ENCODE measurements around the gene BAIAP2L2. TPM values are rescaled to one million over a fixed set of nuclear protein-coding genes. Genes with fewer than 3 reads are reported as not detected.
"Not testable (repeated sequence)": the region's sequence is repeated elsewhere in the genome, so short reads cannot be mapped to it uniquely, and the experiment has no call there.

BAIAP2L2 gene
- total and polyA plus RNA-seq, 3 experiments from 2014 or later: 0.53 to 0.58 TPM; not detected in 1

- H3K27me3 Mint-ChIP-seq: no peaks in the 10 kb centered on the region
- Histone ChIP-seq H3K4me1 (ENCODE audit: insufficient read depth, low read length) (no peaks in the 10 kb centered on the region), H3K27ac (ENCODE audit: low read depth, low read length) (no peak overlapping the region), H3K9me3 (ENCODE audit: low read length) (no peaks in the 10 kb centered on the region), H3K36me3 (ENCODE audit: insufficient read depth, low read length) (peaks cover 2% of the 10 kb centered on the region), H3K4me3 (ENCODE audit: low read length) (no peak overlapping the region), H3K27me3 (ENCODE audit: insufficient read depth, low read length, poor library complexity, severe bottlenecking) (no peaks in the 10 kb centered on the region)
- no peaks in the 10 kb centered on the region for H3K4me1 Mint-ChIP-seq
- no peak overlapping the region for H3K27ac Mint-ChIP-seq
- ChIA-PET POLR2A (no interaction called here), CTCF (no interaction called here)
- no peak for DNase-seq
- no peaks in the 10 kb centered on the region for H3K9me3 Mint-ChIP-seq
- H3K4me3 Mint-ChIP-seq: no peak overlapping the region
- H3K36me3 Mint-ChIP-seq: peaks cover 0 to 51% (median 2%) of the 10 kb centered on the region in 3 donors
These were observed 16.6 kb upstream of the BAIAP2L2 start for GRCh38 chr22:38126928-38127668.

GRCh38 chr22:38125751-38126201, 15.3 kb upstream of the BAIAP2L2 start:
- ChIA-PET POLR2A (no interaction called here), CTCF (interaction anchor here (1.1 kb wide), 1 partner anchor 11 kb away, joined by 4 read pairs; no protein-coding TSS in a partner anchor)
- Histone ChIP-seq H3K27ac (ENCODE audit: low read depth, low read length) (no peak overlapping the region), H3K36me3 (ENCODE audit: insufficient read depth, low read length) (no peaks in the 10 kb centered on the region), H3K4me3 (ENCODE audit: low read length) (no peak overlapping the region), H3K9me3 (ENCODE audit: low read length) (no peaks in the 10 kb centered on the region), H3K27me3 (ENCODE audit: insufficient read depth, low read length, poor library complexity, severe bottlenecking) (no peaks in the 10 kb centered on the region), H3K4me1 (ENCODE audit: insufficient read depth, low read length) (no peaks in the 10 kb centered on the region)
- no peak for DNase-seq
- Mint-ChIP-seq H3K9me3 (no peaks in the 10 kb centered on the region), H3K36me3 (peaks cover 0 to 42% (median 0%) of the 10 kb centered on the region in 3 donors), H3K4me3 (no peak overlapping the region), H3K4me1 (no peaks in the 10 kb centered on the region), H3K27ac (no peak overlapping the region), H3K27me3 (no peaks in the 10 kb centered on the region)

- no peaks in the 10 kb centered on the region for H3K36me3 ChIP-seq (ENCODE audit: insufficient read depth, low read length)
- POLR2A ChIA-PET: no interaction called here
- no peak overlapping the region for H3K4me3 Mint-ChIP-seq
- H3K27me3 Mint-ChIP-seq: no peaks in the 10 kb centered on the region
- H3K9me3 ChIP-seq (ENCODE audit: low read length): no peaks in the 10 kb centered on the region
- peaks cover 0 to 41% (median 0%) of the 10 kb centered on the region in 3 donors for H3K36me3 Mint-ChIP-seq
- peak overlapping the region in 1 of 8 donors; percentile 61 for H3K27ac Mint-ChIP-seq
- H3K4me1 Mint-ChIP-seq: no peaks in the 10 kb centered on the region
- H3K9me3 Mint-ChIP-seq: no peaks in the 10 kb centered on the region
- no peaks in the 10 kb centered on the region for H3K27me3 ChIP-seq (ENCODE audit: insufficient read depth, low read length, poor library complexity, severe bottlenecking)
- H3K27ac ChIP-seq (ENCODE audit: low read depth, low read length): no peak overlapping the region
- CTCF ChIA-PET: interaction anchor here (1.1 kb wide), 1 partner anchor 10 kb away, joined by 4 read pairs; no protein-coding TSS in a partner anchor
- H3K4me1 ChIP-seq (ENCODE audit: insufficient read depth, low read length): no peaks in the 10 kb centered on the region
- H3K4me3 ChIP-seq (ENCODE audit: low read length): no peak overlapping the region
- DNase-seq: no peak
These were observed 14.6 kb upstream of the BAIAP2L2 start for GRCh38 chr22:38125038-38125610.

GRCh38 chr22:38124236-38124974, 13.9 kb upstream of the BAIAP2L2 start:
- no peaks in the 10 kb centered on the region for H3K9me3 Mint-ChIP-seq
- ChIA-PET POLR2A (no interaction called here), CTCF (interaction anchor here (1.1 to 2.6 kb wide), 2 partner anchors 10 kb away, joined by 4 to 12 read pairs; no protein-coding TSS in a partner anchor)
- H3K9me3 ChIP-seq (ENCODE audit: low read length): no peaks in the 10 kb centered on the region
- H3K4me1 ChIP-seq (ENCODE audit: insufficient read depth, low read length): no peaks in the 10 kb centered on the region
- H3K27me3 Mint-ChIP-seq: no peaks in the 10 kb centered on the region
- no peaks in the 10 kb centered on the region for H3K36me3 ChIP-seq (ENCODE audit: insufficient read depth, low read length)
- H3K36me3 Mint-ChIP-seq: peaks cover 0 to 37% (median 0%) of the 10 kb centered on the region in 3 donors
- H3K4me1 Mint-ChIP-seq: no peaks in the 10 kb centered on the region
- H3K27ac Mint-ChIP-seq: peak overlapping the region in 3 of 8 donors; percentile 4 to 88 (median 5)
- no peak overlapping the region for H3K27ac ChIP-seq (ENCODE audit: low read depth, low read length)
- no peaks in the 10 kb centered on the region for H3K27me3 ChIP-seq (ENCODE audit: insufficient read depth, low read length, poor library complexity, severe bottlenecking)
- no peak overlapping the region for H3K4me3 Mint-ChIP-seq
- H3K4me3 ChIP-seq (ENCODE audit: low read length): no peak overlapping the region
- no peak for DNase-seq

- H3K4me1 Mint-ChIP-seq: no peaks in the 10 kb centered on the region
- H3K27ac Mint-ChIP-seq: no peak overlapping the region
- no peaks in the 10 kb centered on the region for H3K27me3 Mint-ChIP-seq
- ChIA-PET CTCF (interaction anchor here (2.6 kb wide), 1 partner anchor 8 kb away, joined by 12 read pairs; no protein-coding TSS in a partner anchor), POLR2A (no interaction called here)
- Histone ChIP-seq H3K4me1 (ENCODE audit: insufficient read depth, low read length) (no peaks in the 10 kb centered on the region), H3K36me3 (ENCODE audit: insufficient read depth, low read length) (no peaks in the 10 kb centered on the region), H3K9me3 (ENCODE audit: low read length) (no peaks in the 10 kb centered on the region), H3K27ac (ENCODE audit: low read depth, low read length) (no peak overlapping the region), H3K27me3 (ENCODE audit: insufficient read depth, low read length, poor library complexity, severe bottlenecking) (no peaks in the 10 kb centered on the region), H3K4me3 (ENCODE audit: low read length) (no peak overlapping the region)
- H3K4me3 Mint-ChIP-seq: no peak overlapping the region
- no peak for DNase-seq
- H3K36me3 Mint-ChIP-seq: peaks cover 0 to 36% (median 3%) of the 10 kb centered on the region in 3 donors
- no peaks in the 10 kb centered on the region for H3K9me3 Mint-ChIP-seq
These were observed 12.1 kb upstream of the BAIAP2L2 start for GRCh38 chr22:38122616-38123015.

GRCh38 chr22:38120359-38121110, 10.1 kb upstream of the BAIAP2L2 start:
- H3K36me3 ChIP-seq (ENCODE audit: insufficient read depth, low read length): no peaks in the 10 kb centered on the region
- ChIA-PET POLR2A (no interaction called here), CTCF (no interaction called here)
- H3K36me3 Mint-ChIP-seq: peaks cover 0 to 21% (median 3%) of the 10 kb centered on the region in 3 donors
- H3K9me3 Mint-ChIP-seq: no peaks in the 10 kb centered on the region
- no peaks in the 10 kb centered on the region for H3K27me3 Mint-ChIP-seq
- H3K4me3 ChIP-seq (ENCODE audit: low read length): no peak overlapping the region
- no peak overlapping the region for H3K27ac ChIP-seq (ENCODE audit: low read depth, low read length)
- H3K4me3 Mint-ChIP-seq: no peak overlapping the region
- H3K9me3 ChIP-seq (ENCODE audit: low read length): no peaks in the 10 kb centered on the region
- H3K27me3 ChIP-seq (ENCODE audit: insufficient read depth, low read length, poor library complexity, severe bottlenecking): no peaks in the 10 kb centered on the region
- H3K4me1 ChIP-seq (ENCODE audit: insufficient read depth, low read length): no peaks in the 10 kb centered on the region
- DNase-seq: no peak
- no peaks in the 10 kb centered on the region for H3K4me1 Mint-ChIP-seq
- H3K27ac Mint-ChIP-seq: no peak overlapping the region

- H3K4me3 Mint-ChIP-seq; H3K9me3 ChIP-seq (ENCODE audit: low read length); H3K36me3 ChIP-seq (ENCODE audit: insufficient read depth, low read length); H3K4me1 Mint-ChIP-seq; H3K9me3 Mint-ChIP-seq; H3K27me3 Mint-ChIP-seq; H3K27ac ChIP-seq (ENCODE audit: low read depth, low read length); DNase-seq; POLR2A ChIA-PET; H3K27me3 ChIP-seq (ENCODE audit: insufficient read depth, low read length, poor library complexity, severe bottlenecking); H3K4me1 ChIP-seq (ENCODE audit: insufficient read depth, low read length); H3K4me3 ChIP-seq (ENCODE audit: low read length): not testable (repeated sequence)
- CTCF ChIA-PET: interaction anchor here (1.3 kb wide), 1 partner anchor 15 kb away, joined by 3 read pairs; no protein-coding TSS in a partner anchor
- Mint-ChIP-seq H3K27ac (peak overlapping the region in 1 of 8 donors; percentile 12), H3K36me3 (peaks cover 3 to 27% (median 5%) of the 10 kb centered on the region in 3 donors)
These were observed 8.3 kb upstream of the BAIAP2L2 start for GRCh38 chr22:38118747-38119146.
